T-helper 1 cell treated with Interleukin-12 subunit alpha and Interleukin-12 subunit beta and Interleukin-4 antibody, amounts not matched to agents 30 μg/mL and 1 μg/mL, for 36 hours (primary cell): Measurements from ENCODE around the gene MUC6.

Experiments
- H3K27ac Mint-ChIP-seq: one replicate; pipeline ENCODE4 v1.8.0; 2021; ENCODE audit warnings: mild to moderate bottlenecking, mixed read lengths
- H3K27me3 Mint-ChIP-seq: one replicate; pipeline ENCODE4 v1.8.0; 2021; ENCODE audit warnings: low read depth, mixed read lengths
- H3K36me3 Mint-ChIP-seq: one replicate; pipeline ENCODE4 v1.8.0; 2021; ENCODE audit warnings: low read depth, mixed read lengths
- H3K4me1 Mint-ChIP-seq: one replicate; pipeline ENCODE4 v1.8.0; 2021; ENCODE audit warnings: low read depth, mixed read lengths
- H3K4me3 Mint-ChIP-seq: one replicate; pipeline ENCODE4 v1.8.0; 2021; ENCODE audit warnings: mild to moderate bottlenecking, moderate library complexity, mixed read lengths
- H3K9me3 Mint-ChIP-seq: one replicate; pipeline ENCODE4 v1.8.0; 2021; ENCODE audit warnings: mixed read lengths

The MUC6 gene

DNA sequence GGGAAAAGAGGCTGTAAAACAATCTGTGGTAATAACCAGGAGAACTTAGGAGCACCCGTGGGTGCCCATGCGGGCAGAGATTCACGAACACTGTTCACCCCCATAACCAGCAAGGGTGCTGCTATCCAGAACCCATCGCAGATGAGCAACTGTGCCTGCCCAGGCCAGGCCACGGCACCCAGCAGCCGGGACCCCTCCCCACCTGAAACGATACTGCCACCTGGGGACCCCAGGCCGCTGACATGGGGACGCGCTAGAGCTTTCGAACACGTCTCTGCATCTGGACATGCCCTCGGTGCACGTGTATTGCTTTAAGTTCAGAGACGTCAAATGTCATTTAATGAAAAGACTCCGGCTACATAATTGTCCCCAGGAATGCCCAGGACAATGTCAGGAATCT, 23.9 kb upstream of the MUC6 start:
- Mint-ChIP-seq H3K9me3 (peaks cover 11% of the 10 kb centered on the region), H3K4me1 (no peaks in the 10 kb centered on the region), H3K27ac (no peak overlapping the region), H3K27me3 (peaks cover 10% of the 10 kb centered on the region), H3K36me3 (no peaks in the 10 kb centered on the region), H3K4me3 (no peak overlapping the region)

DNA sequence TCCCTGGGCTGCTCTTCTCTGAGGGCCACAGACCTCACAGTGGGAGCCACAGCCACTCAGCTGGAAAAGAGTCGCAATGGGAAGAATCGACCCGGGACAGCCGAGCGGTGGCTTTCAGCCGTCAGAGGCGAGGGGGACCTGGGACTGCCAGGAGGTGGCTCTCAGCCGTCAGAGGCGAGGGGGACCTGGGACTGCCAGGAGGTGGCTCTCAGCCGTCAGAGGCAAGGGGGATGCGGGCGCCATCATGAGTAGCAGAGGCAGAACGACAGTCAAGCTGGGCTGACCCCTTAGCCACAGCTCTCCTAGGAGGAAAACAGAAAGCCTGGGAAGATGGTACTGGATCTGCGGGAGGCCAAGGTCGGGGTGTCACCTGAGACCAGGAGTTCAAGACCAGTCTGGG, 23.2 kb upstream of the MUC6 start:
- Mint-ChIP-seq H3K27ac (no peak overlapping the region), H3K27me3 (peaks cover 10% of the 10 kb centered on the region), H3K36me3 (no peaks in the 10 kb centered on the region), H3K4me1 (no peaks in the 10 kb centered on the region), H3K9me3 (peaks cover 11% of the 10 kb centered on the region), H3K4me3 (no peak overlapping the region)

DNA sequence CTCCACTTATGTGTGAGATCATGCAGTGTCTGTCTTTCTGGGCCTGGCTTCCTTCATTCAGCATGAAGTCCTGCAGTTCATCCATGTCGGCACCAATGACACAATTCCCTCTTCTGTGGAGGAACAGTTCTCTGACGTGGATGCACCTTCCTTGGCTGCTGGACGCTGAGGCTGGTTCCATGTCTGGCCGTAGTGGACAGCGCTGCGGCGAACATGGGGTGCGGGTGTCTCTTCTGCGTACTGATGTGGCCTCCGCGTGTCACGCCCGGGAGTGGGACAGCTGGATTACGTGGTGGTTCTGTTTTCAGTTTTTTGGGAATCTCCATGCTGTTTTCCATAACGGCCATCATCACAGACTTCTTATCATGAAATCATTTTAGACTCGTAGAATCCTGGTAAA, 21.3 kb upstream of the MUC6 start:
- Mint-ChIP-seq H3K36me3 (no peaks in the 10 kb centered on the region), H3K27ac (no peak overlapping the region), H3K4me1 (no peaks in the 10 kb centered on the region), H3K9me3 (peaks cover 11% of the 10 kb centered on the region), H3K4me3 (no peak overlapping the region), H3K27me3 (peaks cover 4% of the 10 kb centered on the region)

DNA sequence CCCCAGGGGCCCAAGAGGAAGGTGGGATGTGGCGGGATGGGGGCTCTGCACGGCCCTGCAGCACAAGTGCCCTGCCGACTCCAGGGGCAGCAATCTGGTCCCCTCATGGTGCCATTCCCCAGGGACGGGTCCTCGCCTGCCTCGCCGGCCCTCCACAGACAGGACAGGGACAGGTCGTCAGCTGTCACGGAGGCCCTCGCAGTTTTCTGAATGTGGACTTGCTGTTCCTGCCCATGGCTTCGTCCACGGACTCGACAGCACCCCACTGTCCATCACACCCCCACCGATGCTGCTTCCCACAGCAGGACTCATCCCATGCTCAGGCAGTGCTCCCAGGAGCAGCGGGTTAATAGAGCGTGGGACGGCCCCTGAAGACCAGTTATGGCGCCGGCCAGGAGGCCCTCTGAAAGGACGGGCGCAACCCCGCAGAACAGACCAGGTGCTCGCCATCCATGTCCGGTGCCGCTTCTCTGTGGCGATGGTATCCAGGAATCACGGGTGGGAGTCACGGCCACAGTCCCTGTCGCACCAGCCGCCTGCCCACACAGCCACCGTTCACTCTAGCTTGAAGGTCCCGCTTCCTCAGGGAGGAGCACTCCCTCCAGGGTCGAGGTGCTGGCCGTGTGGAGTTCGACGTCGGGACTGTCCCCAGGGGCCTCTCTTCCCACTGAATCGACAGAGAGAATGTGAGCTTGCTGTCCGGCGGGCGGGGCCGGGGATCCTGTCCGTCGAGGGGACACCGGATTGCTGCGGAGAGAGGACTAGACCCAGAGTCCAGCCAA, 19.7 kb upstream of the MUC6 start:
- no peaks in the 10 kb centered on the region for H3K4me1 Mint-ChIP-seq
- no peak overlapping the region for H3K27ac Mint-ChIP-seq
- no peaks in the 10 kb centered on the region for H3K9me3 Mint-ChIP-seq
- H3K27me3 Mint-ChIP-seq: no peaks in the 10 kb centered on the region
- H3K4me3 Mint-ChIP-seq: no peak overlapping the region
- no peaks in the 10 kb centered on the region for H3K36me3 Mint-ChIP-seq

DNA sequence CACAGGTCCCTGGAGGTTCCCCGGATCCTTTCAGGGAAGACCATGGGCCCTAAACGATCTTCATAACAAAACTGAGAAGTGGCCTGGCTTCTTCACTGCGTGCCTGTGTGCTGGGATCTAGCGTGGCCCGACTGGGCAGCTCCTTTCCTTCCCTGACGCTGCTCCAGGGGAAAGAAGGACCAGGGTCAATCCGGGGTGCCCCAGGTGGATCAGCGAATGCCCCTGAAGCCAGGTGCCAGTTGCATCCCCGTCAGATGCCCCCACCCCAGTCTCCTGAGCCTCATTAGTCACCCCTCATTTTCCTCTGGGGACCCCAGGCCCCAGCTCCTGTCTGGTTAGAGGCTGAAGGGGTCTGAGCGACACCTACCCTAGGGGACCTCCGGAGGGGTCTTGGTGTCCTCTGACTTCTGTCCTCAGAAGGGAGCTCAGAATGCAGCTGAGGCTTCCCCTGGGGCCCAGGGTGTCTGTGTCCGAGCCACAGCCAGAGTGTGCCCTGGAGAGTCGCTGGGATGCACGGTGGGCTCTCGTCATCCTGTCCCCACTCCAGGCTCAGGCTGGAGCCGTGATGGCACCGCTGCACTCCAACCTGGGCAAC, 18.7 kb upstream of the MUC6 start:
- no peak overlapping the region for H3K4me3 Mint-ChIP-seq
- H3K36me3 Mint-ChIP-seq: no peaks in the 10 kb centered on the region
- no peaks in the 10 kb centered on the region for H3K9me3 Mint-ChIP-seq
- no peak overlapping the region for H3K27ac Mint-ChIP-seq
- no peaks in the 10 kb centered on the region for H3K4me1 Mint-ChIP-seq
- H3K27me3 Mint-ChIP-seq: no peaks in the 10 kb centered on the region

DNA sequence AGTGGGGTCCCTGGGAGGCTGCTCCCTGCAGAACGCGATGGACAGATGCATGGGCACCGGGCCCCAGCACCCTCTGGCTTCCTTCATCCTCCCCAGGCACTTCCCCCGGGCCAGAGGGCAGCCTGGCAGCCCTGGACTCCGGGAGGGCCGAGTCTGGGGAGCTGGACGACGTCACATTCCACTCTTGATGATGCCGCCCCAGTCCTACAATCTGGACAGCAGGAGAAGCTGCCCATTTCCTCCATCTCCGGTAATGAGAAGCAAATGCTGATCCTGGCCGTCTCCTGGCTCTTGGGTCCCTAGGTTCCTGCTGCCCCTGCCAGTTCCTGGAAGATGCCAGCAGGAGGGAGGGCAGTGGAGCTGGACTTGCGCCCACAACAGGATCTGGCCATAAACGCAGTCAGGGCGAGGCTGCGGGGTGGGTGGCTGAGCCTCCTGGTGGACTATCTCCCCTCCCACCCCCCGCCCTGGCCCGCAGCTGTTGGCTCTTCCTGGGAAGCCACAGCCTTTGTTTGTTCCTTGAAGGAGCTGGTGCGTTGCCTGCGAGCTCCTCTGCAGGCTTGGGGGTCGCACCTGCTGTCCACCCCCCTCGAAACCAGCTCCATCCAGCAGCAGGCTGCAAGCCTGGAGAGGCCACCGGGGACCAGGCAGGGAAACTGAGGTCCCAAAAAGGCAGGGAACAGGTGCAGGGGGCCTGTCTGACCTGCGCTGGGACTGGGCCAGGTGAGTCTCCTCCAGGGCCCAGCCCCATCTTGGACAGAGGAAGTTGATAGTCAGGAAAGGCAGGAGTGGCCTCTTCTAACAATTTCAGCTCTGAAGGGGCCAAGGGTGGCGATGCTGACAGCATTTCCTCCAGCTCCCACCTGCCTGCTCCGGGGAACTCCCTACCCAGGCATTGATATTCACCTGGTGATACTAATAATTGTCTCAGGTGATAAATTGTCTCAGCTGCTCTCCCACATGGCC, 17.9 kb upstream of the MUC6 start:
- no peaks in the 10 kb centered on the region for H3K9me3 Mint-ChIP-seq
- H3K4me3 Mint-ChIP-seq: no peak overlapping the region
- H3K4me1 Mint-ChIP-seq: no peaks in the 10 kb centered on the region
- no peaks in the 10 kb centered on the region for H3K27me3 Mint-ChIP-seq
- no peaks in the 10 kb centered on the region for H3K36me3 Mint-ChIP-seq
- H3K27ac Mint-ChIP-seq: no peak overlapping the region

DNA sequence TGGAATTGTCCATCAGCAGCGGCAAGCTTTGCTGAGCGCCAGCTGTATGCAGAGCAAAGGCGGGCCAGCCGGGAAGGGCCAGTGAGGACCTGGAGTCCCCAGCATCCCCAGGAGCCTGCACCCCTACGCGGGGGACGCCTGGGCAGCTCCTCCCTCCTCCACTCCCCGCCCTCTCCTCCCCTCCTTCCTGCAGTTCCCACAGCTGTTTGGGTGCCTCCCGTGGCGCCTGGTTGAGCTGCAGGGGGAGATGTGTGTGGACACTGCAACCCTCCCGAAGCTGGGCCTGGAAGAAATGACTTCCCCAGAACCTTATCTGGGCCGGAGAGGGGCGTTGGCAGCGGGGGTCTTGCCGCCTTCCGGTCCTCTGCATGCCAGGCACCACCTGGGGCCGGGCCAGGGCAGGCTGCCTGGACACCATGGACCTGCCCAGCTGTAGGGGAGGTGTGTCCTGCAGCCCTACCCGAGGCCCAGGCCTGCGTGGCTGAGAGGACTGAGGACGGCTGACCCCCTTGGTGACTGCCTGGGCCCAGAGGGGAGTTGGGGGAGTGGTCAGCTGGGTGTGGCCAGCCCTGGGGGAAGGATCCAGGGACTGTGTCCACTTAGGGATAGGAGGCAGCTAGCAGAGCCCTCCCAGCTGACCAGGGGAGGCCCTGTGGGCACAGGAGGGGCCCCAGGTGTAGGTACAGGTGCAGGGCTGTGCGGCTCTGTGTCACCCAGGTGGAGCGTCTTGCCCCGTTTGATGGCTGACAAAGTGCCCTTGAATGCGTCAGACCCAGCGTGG, 16.8 kb upstream of the MUC6 start:
- no peaks in the 10 kb centered on the region for H3K4me1 Mint-ChIP-seq
- H3K27me3 Mint-ChIP-seq: no peaks in the 10 kb centered on the region
- H3K27ac Mint-ChIP-seq: no peak overlapping the region
- no peaks in the 10 kb centered on the region for H3K9me3 Mint-ChIP-seq
- no peaks in the 10 kb centered on the region for H3K36me3 Mint-ChIP-seq
- H3K4me3 Mint-ChIP-seq: no peak overlapping the region

DNA sequence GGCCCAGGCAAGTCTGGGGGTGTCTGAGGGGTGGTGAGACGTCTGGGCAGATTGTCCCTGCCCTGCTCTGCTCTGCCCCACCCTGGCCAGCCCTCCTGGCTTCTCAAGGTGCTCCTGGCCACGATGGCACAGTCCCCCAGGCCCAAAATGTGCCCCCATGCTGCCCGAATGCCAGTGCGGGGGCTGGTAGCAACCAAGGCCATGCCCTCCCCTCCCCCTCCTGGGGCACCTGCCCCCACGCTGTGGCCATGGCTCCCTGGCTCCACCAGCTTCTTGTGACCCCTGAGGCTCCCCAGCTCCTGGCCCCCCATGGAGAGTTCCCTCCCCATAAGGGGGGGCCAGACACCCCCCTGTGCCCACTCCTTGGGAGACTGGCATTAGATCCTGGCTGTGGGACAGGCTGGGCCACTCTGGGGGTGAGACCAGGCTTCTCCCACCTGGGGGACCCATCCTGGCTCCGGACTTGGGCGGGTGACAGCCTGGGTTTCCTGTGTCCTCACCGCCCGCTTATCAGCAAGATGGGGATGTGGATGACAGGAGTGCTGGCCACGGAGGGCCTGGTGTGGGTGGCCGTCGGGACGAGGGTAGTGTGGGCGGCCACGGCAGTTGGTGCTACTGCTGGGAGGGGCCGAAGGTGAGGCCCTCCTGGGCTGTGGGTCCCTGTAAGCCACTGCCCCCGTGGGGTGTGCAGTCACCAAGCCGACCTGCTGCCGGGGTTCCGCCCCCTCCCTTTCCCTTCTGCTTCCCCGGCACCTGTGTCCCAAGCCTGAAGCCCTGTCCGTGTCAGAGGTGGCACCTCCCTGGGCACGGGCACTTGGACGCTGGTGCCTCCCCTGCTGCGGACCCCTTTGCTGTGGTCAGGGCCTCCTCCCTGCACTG, 15.9 kb upstream of the MUC6 start:
- Mint-ChIP-seq H3K27me3 (no peaks in the 10 kb centered on the region), H3K4me3 (no peak overlapping the region), H3K4me1 (no peaks in the 10 kb centered on the region), H3K36me3 (no peaks in the 10 kb centered on the region), H3K27ac (no peak overlapping the region), H3K9me3 (no peaks in the 10 kb centered on the region)

DNA sequence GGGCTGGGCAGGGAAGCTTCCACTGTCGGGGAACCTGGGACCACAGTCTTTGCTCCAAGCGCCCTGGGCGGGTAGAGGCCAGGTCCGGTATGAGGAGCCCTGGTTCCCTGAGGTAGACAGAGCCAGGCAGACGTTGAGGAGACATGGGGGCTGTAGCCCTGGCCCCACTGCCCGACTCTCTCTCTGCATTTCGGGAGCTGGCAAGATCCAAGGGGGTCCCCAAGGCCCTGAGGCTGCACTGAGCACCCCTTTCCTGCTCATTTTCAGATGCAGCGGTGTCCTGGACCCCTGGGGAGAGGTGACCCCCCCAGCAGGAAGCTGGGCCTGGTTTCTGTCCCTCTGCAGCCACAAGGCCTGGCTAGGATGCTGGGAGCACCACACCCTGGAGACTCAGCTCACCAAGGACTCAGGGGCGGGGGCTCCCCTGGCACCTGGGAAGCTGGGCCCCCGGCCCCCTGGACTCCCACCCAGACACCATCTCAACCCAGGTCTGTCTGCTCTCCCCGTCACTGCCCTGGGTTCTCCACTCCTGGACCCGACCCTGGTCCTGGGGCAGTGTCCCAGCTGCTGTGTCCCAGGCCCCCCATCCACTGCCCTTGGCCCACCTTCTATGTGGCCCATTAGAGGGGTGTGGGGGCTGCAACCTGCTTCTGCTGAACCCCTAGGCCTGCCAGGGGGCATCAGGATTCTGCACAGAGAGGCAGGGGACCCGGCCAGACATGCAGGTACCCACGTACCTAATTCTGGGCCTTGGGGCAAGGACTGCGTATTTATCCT, 15.0 kb upstream of the MUC6 start:
- H3K9me3 Mint-ChIP-seq: no peaks in the 10 kb centered on the region
- no peaks in the 10 kb centered on the region for H3K36me3 Mint-ChIP-seq
- H3K4me3 Mint-ChIP-seq: no peak overlapping the region
- H3K4me1 Mint-ChIP-seq: no peaks in the 10 kb centered on the region
- H3K27ac Mint-ChIP-seq: no peak overlapping the region
- H3K27me3 Mint-ChIP-seq: no peaks in the 10 kb centered on the region

DNA sequence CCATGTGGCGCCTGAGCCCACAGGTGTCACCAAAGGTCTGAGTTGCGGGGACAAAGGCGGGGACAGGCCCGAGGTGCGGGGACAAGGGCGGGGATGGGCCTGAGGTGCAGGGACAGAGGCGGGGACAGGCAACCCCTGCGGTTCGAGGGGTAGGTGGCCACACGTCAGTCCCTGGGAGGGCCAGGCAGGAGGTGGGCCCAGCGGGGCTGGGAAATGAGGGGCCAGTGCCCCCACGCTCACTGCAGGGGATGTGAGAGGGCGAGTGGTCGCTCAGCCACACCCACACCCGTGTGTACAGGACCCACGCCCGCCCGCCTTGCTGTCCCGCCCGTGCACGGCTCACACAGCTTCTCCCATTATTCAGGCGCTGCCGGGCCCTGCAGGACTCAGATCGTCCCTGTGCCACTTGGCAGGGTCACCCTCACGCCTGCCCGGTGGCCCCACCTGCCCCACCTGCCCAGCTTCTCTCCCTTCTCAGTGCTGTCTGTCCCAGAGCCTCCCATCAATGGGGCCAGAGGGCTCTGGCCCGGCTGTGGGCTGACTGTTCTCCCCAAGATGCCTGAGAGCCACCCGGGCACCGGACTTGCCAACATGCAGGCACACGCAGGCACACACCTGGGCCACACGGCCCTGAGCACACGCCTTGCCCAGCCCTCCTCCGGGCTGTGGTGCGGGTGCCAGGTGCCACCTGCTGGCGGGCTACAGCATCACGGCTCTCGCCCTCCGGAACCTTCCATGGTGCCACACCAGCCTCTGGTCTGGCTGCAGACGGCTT, 14.2 kb upstream of the MUC6 start:
- H3K36me3 Mint-ChIP-seq: no peaks in the 10 kb centered on the region
- H3K27me3 Mint-ChIP-seq: no peaks in the 10 kb centered on the region
- H3K4me1 Mint-ChIP-seq: no peaks in the 10 kb centered on the region
- no peak overlapping the region for H3K4me3 Mint-ChIP-seq
- no peaks in the 10 kb centered on the region for H3K9me3 Mint-ChIP-seq
- no peak overlapping the region for H3K27ac Mint-ChIP-seq

DNA sequence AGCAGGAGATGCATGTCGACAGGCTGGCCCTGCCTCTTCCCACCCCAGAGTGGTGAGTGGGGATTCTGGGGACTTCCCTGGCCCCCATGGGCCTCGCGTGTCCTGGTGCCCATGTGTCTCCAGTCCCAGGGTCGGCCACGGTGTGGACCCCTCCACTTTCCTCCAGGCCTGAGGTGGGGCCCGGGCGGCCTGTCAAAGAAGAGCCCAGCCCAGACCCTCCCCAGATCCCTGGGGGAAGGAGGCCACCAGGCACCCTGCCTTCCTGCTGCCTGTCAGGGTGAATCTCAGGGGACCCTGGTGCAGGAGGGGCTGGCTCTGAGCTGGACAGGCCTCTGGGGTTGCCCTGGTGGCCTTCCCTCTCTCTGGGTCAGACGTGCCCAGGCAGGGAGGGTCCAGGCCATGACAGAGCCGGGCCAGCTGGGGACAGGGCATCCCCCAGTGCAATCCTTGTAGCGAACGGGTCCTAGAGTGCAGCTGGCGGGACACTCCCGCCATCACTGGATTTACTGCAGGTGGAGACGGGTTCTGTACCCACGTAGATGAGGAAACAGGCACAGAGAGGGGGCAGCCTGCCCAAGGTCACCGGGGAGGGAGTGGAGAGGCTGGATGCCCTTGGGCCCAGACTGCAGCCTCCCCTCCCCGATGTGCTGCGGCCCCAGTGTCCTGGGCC, 13.5 kb upstream of the MUC6 start:
- Mint-ChIP-seq H3K4me1 (no peaks in the 10 kb centered on the region), H3K27ac (no peak overlapping the region), H3K4me3 (no peak overlapping the region), H3K27me3 (no peaks in the 10 kb centered on the region), H3K9me3 (no peaks in the 10 kb centered on the region), H3K36me3 (no peaks in the 10 kb centered on the region)

DNA sequence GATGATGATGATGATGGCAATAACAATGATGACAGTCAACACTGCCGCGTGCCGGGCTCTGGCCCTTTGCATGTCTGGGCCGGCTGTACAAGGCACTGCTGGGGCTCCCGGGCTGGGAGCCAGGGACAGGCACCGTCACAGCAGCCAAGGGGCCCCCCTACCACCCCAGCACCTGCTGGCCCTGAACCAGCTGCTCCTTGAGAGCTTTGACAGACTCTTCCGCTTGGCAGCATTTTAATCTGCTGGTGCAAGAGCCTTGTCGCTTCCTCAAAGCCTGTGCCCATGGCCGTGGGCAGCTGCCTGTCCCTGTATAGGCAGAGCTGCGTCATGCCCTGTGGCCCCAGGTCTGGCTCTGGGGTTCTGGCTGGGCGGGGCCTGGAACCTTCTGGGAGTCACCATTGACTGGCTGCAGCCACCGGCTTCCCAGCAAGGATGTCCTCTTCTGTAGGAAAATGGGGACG, 12.9 kb upstream of the MUC6 start:
- H3K4me3 Mint-ChIP-seq: no peak overlapping the region
- no peaks in the 10 kb centered on the region for H3K4me1 Mint-ChIP-seq
- H3K36me3 Mint-ChIP-seq: no peaks in the 10 kb centered on the region
- no peaks in the 10 kb centered on the region for H3K9me3 Mint-ChIP-seq
- no peaks in the 10 kb centered on the region for H3K27me3 Mint-ChIP-seq
- no peak overlapping the region for H3K27ac Mint-ChIP-seq
